NCI-H2029 treated with DMSO at 0.1 percent for 48 hours (cell line): ENCODE data around the gene PPP1R1B.

Experiments
- DNase-seq: peaks from one replicate; lab custom pipeline; 2025; lab: John Stamatoyannopoulos, UW

PPP1R1B gene

DNA sequence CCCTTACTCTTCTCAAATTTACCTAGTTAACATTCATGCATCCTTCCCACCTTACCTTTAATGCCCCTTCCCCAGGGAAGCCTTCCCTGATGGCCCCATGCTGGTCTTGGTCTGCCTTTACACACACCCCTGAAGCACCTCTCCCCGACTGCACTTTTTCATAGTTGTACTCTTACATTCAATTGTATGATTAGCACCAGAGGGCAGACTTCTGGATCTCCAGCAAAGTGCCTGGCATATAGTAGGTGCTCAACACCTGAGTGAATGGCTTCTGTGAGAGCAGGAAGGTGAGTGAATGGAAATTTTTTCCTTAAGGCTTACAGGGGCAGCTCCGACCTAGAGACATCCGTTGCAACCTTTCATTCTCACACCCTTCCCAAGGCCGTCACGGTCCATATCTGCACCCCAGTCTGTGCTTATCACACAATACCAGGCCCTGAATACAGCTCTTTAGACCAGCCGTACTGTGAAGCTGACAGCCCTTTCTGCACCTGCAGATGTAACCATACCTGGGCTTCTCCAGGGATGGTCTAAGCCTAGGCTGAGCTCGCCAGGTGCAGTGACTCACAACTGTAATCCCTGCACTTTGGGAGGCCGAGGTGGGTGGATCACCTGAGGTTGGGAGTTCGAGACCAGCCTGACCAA, 56.7 kb downstream of the PPP1R1B start:
- DNase-seq: no peak

GRCh38 chr17:39684369-39685192, 57.8 kb downstream of the PPP1R1B start:
- DNase-seq: no peak
